ENCODE results near the gene PMIS2.

Gene PMIS2

DNA sequence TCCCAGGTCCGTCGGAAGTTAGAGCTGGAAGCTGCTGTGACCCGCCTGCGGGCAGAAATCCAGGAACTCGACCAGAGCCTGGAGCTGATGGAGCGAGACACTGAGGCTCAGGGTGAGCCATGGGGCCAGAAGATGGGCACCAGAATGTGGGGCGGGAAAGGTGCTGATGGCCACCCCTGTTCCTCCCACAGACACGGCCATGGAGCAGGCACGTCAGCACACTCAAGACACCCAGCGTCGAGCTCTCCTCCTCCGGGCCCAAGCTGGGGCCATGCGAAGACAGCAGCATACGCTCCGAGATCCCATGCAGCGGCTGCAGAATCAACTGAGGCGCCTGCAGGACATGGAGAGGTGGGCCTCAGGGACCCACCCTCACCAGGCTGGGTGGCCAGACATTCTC, 29.1 kb downstream of the PMIS2 start:
- no peak overlapping the region for H3K4me3 ChIP-seq (ENCODE audit: low read depth, low read length)
- no peak overlapping the region for H3K4me2 ChIP-seq (ENCODE audit: low read length)
- no peaks in the 10 kb centered on the region for H3K4me1 ChIP-seq
- no peak overlapping the region for H3K9ac ChIP-seq
- H3K79me2 ChIP-seq, result no peaks in the 10 kb centered on the region
- H3K36me3 ChIP-seq (ENCODE audit: control insufficient read depth, insufficient read depth, low read length), result no peaks in the 10 kb centered on the region
- TF ChIP-seq, protein P1, sequence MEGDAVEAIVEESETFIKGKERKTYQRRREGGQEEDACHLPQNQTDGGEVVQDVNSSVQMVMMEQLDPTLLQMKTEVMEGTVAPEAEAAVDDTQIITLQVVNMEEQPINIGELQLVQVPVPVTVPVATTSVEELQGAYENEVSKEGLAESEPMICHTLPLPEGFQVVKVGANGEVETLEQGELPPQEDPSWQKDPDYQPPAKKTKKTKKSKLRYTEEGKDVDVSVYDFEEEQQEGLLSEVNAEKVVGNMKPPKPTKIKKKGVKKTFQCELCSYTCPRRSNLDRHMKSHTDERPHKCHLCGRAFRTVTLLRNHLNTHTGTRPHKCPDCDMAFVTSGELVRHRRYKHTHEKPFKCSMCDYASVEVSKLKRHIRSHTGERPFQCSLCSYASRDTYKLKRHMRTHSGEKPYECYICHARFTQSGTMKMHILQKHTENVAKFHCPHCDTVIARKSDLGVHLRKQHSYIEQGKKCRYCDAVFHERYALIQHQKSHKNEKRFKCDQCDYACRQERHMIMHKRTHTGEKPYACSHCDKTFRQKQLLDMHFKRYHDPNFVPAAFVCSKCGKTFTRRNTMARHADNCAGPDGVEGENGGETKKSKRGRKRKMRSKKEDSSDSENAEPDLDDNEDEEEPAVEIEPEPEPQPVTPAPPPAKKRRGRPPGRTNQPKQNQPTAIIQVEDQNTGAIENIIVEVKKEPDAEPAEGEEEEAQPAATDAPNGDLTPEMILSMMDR (IDR thresholded peaks at IDR 0.05), result no peak
- H3K9me3 ChIP-seq (ENCODE audit: control insufficient read depth, low read length), result no peaks in the 10 kb centered on the region
- H2AFZ ChIP-seq, result no peak overlapping the region
- H3K27ac ChIP-seq, result no peak overlapping the region
- H3K27me3 ChIP-seq (ENCODE audit: control insufficient read depth, insufficient read depth, low read length), result no peaks in the 10 kb centered on the region

DNA sequence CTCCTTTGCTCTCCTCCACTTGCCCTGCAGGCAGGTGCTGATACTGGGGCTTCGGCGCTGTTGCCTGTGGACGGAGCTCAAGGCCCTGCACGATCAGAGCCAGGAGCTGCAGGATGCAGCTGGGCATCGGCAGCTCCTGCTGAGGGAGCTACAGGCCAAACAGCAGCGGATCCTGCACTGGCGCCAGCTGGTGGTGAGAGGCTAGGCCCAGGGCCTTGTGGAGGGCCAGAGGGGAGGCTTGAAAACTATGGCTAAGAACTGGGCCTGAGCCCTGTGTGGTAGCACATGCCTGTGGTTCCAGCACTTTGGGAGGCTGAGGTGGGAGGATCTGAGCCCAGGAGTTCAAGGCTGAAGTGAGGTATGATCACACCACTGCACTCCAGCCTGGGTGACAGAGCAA, 32.9 kb downstream of the PMIS2 start:
- no peaks in the 10 kb centered on the region for H3K9me3 ChIP-seq (ENCODE audit: control insufficient read depth, low read length)
- no peaks in the 10 kb centered on the region for H3K36me3 ChIP-seq (ENCODE audit: control insufficient read depth, insufficient read depth, low read length)
- H3K79me2 ChIP-seq, result no peaks in the 10 kb centered on the region
- no peak overlapping the region for H3K4me3 ChIP-seq (ENCODE audit: low read depth, low read length)
- no peak overlapping the region for H3K27ac ChIP-seq
- no peak overlapping the region for H2AFZ ChIP-seq
- no peak overlapping the region for H3K9ac ChIP-seq
- TF ChIP-seq, protein P1 (IDR thresholded peaks at IDR 0.05), result no peak
- no peaks in the 10 kb centered on the region for H3K4me1 ChIP-seq
- H3K27me3 ChIP-seq (ENCODE audit: control insufficient read depth, insufficient read depth, low read length), result no peaks in the 10 kb centered on the region
- no peak overlapping the region for H3K4me2 ChIP-seq (ENCODE audit: low read length)

DNA sequence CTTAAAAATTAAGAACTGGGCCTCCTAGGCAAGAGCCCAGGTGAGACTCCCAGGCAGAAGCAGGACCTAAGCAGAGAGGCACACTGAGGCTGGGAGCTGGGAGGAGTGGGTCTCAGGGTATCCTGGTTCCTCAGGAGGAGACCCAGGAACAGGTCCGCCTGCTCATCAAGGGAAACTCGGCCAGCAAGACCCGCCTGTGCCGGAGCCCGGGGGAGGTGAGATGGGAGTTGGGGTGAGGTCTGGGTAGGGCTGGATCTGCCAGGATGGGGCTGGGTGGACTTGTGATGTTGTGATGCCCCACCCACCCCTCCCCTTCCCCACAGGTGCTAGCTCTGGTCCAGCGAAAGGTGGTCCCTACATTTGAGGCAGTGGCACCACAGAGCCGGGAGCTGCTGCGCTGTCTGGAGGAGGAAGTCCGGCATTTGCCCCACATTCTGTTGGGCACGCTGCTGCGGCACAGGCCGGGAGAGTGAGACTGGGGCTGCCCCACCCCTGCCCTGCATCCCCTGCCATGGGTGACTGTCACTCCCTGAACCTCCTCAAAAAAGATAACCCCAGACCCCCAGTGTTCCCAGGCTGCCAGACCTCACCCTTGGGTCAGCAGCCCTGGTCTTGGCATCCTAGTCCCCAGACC, 33.4 kb downstream of the PMIS2 start:
- TF ChIP-seq, protein P1 (IDR thresholded peaks at IDR 0.05), result no peak
- H2AFZ ChIP-seq, result no peak overlapping the region
- no peaks in the 10 kb centered on the region for H3K27me3 ChIP-seq (ENCODE audit: control insufficient read depth, insufficient read depth, low read length)
- no peaks in the 10 kb centered on the region for H3K36me3 ChIP-seq (ENCODE audit: control insufficient read depth, insufficient read depth, low read length)
- no peak overlapping the region for H3K4me3 ChIP-seq (ENCODE audit: low read depth, low read length)
- H3K27ac ChIP-seq, result no peak overlapping the region
- H3K79me2 ChIP-seq, result no peaks in the 10 kb centered on the region
- H3K4me1 ChIP-seq, result no peaks in the 10 kb centered on the region
- H3K4me2 ChIP-seq (ENCODE audit: low read length), result no peak overlapping the region
- H3K9ac ChIP-seq, result no peak overlapping the region
- no peaks in the 10 kb centered on the region for H3K9me3 ChIP-seq (ENCODE audit: control insufficient read depth, low read length)

- Histone ChIP-seq H3K36me3 (ENCODE audit: control insufficient read depth, insufficient read depth, low read length) (no peaks in the 10 kb centered on the region), H3K27me3 (ENCODE audit: control insufficient read depth, insufficient read depth, low read length) (no peaks in the 10 kb centered on the region)
- TF ChIP-seq, protein P1 (IDR thresholded peaks at IDR 0.05), result no peak
These were observed 34.0 kb downstream of the PMIS2 start for GRCh38 chr19:35620001-35620400.

DNA sequence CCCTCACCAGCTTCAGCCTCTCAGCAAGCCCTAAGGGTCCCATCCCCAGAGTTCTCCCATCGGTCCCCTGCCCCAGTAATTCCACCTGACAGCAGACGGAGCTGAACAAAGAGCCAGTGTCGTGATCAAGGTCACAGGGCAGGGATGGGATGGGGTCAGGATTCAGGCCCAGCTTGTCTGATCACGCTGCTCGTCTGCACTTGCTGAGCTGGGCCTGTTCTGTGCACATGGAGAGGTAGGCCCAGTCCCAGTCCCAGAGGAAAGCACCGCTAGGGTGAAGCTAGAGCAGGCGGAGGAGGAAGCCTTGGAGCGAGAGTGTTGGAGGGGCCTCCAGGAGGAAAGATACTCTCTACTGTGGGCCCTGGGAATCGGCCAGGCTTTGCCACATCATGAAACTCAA, 35.7 kb downstream of the PMIS2 start:
- no peaks in the 10 kb centered on the region for H3K4me1 ChIP-seq
- H2AFZ ChIP-seq, result no peak overlapping the region
- TF ChIP-seq, protein P1 (IDR thresholded peaks at IDR 0.05), result no peak
- no peak overlapping the region for H3K4me3 ChIP-seq (ENCODE audit: low read depth, low read length)
- H3K36me3 ChIP-seq (ENCODE audit: control insufficient read depth, insufficient read depth, low read length), result no peaks in the 10 kb centered on the region
- H3K79me2 ChIP-seq, result no peaks in the 10 kb centered on the region
- H3K27me3 ChIP-seq (ENCODE audit: control insufficient read depth, insufficient read depth, low read length), result no peaks in the 10 kb centered on the region
- no peak overlapping the region for H3K9ac ChIP-seq
- no peak overlapping the region for H3K27ac ChIP-seq
- H3K9me3 ChIP-seq (ENCODE audit: control insufficient read depth, low read length), result no peaks in the 10 kb centered on the region
- H3K4me2 ChIP-seq (ENCODE audit: low read length), result no peak overlapping the region

More at GRCh38 chr19:35620001-35620400, 34.0 kb downstream of the PMIS2 start:
- Histone ChIP-seq H3K4me3 (ENCODE audit: low read depth, low read length) (no peak overlapping the region), H2AFZ (no peak overlapping the region), H3K9ac (no peak overlapping the region), H3K79me2 (no peaks in the 10 kb centered on the region), H3K4me2 (ENCODE audit: low read length) (no peak overlapping the region), H3K9me3 (ENCODE audit: control insufficient read depth, low read length) (no peaks in the 10 kb centered on the region), H3K4me1 (no peaks in the 10 kb centered on the region), H3K27ac (no peak overlapping the region)
